Fibroblast of lung (primary cell): ENCODE results near the gene MTFP1.

Source experiments
- CTCF ChIP-seq, 2 donors: IDR thresholded peaks in 1 of 2; conservative IDR thresholded peaks in 1 of 2; 1 replicate in 1 of 2; 2 replicates in 1 of 2; pipeline ENCODE4 v1.5.1; 2011 to 2012; ENCODE audit warnings: low read length in 2 of 2, control low read depth in 1 of 2, inconsistent platforms in 1 of 2, low read depth in 1 of 2, mild to moderate bottlenecking in 1 of 2
- EZH2 ChIP-seq: IDR thresholded peaks from 2 replicates; pipeline ENCODE4 v1.5.1; 2012; ENCODE audit warnings: low read length, control low read depth, mild to moderate bottlenecking; ENCODE audit errors: missing control alignments

DNA sequence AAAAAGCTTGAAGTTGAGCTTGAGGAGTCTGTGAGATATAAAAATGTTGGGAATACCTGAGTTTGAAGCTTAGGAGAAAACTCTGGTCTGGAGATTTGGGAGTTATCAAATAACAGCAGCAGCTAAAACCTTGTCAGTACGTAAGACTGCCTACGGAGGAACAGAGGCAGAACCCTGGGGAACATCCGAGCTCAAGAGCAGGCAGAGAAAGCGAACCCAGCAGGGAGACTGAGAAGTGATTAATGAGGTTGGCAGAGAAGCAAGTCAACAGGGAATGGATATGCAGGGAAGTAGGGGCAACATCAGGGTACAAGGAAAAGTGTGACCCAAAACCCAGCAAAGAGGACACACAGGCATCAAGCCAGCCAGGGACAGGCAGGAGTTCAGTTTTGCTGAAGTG is 12.6 kb upstream of the MTFP1 start:
- TF ChIP-seq CTCF (conservative IDR thresholded peaks at IDR 0.05 in 1 of 2, IDR thresholded peaks at IDR 0.05 in 1 of 2; ENCODE audit: low read depth in 1 of 2, low read length in 2 of 2) (no peak), EZH2 (no peak)
